ENCODE data around the gene NLRP1.

NLRP1 gene

GRCh38 chr17:5526821-5527598 is 57.3 kb downstream of the NLRP1 start:
- in situ Hi-C loops (cut with HindIII; ENCODE audit: low sequenced_read_pairs): loop anchor here (5.0 kb wide), 1 partner anchor 55 kb away; no protein-coding TSS in a partner anchor

- in situ Hi-C loops (cut with HindIII; ENCODE audit: low sequenced_read_pairs): no loop called here
These were observed 61.1 kb downstream of the NLRP1 start for GRCh38 chr17:5523249-5523648.

GRCh38 chr17:5522476-5522875 is 61.8 kb downstream of the NLRP1 start:
- in situ Hi-C loops (cut with HindIII; ENCODE audit: low sequenced_read_pairs): no loop called here

- in situ Hi-C loops (cut with HindIII; ENCODE audit: low sequenced_read_pairs): no loop called here
These were observed 68.1 kb downstream of the NLRP1 start for GRCh38 chr17:5516060-5516792.

DNA sequence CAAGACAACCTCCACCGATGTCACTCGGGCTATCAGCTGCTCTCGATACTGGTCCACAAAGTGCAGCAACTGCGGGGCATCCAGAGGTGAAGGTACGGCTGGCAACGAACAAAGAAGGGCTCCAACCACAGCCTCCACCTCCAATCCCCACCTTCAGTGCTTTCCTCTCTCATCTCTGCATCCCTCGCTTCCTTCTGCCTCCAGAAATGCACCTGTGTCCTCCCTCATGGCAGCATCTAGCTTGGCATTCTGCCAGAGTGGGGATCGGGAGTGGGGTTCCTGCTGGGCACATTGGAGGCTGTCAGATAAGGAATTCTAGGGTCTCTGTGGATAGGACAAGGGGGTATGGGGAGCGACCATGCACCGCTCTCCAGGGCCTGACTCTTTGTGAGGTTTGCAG is 69.3 kb downstream of the NLRP1 start:
- in situ Hi-C loops (cut with HindIII; ENCODE audit: low sequenced_read_pairs): no loop called here

GRCh38 chr17:5513628-5514027 is 70.7 kb downstream of the NLRP1 start:
- in situ Hi-C loops (cut with HindIII; ENCODE audit: low sequenced_read_pairs): no loop called here

DNA sequence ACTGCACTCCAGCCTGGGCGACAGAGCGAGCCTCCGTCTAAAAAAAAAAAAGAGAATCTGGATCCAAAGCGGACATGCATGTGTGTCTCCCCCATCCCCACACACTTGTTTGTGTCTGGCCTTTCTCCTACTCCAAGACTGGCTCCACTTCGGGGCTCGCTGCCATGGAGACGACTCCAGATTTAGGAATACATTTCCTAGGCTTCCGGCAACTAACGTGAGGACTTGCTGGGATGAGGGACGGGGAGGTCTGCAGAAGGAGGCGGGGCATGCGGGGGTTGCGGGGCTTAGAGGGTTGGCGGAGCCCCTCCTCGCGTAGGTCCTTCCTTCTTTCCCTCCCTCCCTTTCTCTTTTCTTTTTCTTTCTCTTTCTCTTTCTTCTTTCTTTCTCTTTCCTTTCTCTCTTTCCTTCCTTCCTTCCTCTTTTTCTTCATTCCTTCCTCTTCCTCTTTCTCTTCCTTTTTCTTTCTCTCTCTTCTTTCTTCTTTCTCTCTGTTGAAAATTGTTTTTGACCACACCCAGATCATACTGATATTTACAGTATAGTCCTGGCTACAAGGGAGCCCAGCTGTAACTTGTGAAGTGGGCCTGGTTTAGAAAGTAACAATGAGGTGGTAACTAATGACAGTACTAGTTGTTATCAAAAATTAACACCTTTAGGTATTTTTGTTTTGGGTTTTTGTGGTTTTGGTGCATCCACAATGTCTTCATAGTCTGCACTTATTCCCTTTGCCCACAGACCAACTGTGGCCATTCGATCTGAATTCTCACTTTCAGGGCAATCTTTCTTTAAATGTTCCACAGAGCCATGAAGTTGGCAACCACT is 72.7 kb downstream of the NLRP1 start:
- in situ Hi-C loops (cut with HindIII; ENCODE audit: low sequenced_read_pairs): no loop called here

- in situ Hi-C loops (cut with HindIII; ENCODE audit: low sequenced_read_pairs): no loop called here
These were observed 73.5 kb downstream of the NLRP1 start for GRCh38 chr17:5510771-5511170.

DNA sequence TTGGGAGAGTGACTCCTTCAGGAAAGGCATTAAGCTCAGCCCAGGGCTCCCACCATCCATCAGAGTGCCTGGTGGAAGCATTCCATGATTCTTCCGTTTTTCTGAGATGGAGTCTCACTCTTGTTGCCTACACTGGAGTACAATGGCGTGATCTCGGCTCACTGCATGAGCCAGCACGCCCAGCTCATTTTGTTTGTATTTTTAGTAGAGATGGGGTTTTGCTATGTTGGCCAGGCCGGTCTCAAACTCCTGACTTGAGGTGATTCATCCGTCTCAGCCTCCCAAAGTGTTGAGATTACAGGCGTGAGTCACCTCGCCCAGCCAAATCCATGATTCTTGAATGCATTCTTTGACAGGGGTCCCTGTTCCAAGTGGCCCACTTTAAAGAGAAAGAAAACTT is 74.8 kb downstream of the NLRP1 start:
- in situ Hi-C loops (cut with HindIII; ENCODE audit: low sequenced_read_pairs): no loop called here

DNA sequence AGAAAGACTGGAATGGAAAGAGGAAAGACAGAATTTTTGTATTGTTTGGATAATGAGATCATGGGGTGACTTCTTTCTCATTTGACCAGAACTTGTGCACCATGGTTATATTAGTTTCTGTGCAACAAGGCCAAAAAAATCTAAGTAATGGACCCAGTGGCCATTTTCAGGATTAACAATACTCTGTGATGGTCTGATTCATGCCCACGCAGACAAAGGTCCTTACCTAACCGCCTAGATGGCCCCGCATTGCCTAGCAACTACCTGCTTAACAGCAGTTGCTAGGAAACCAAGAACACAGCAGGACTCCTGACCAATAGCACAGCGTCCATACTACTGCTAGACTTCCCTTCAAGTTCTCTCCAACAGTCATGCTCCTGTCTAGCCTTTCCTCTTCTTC is 75.5 kb downstream of the NLRP1 start:
- in situ Hi-C loops (cut with HindIII; ENCODE audit: low sequenced_read_pairs): no loop called here

GRCh38 chr17:5506307-5506706 is 78.0 kb downstream of the NLRP1 start:
- in situ Hi-C loops (cut with HindIII; ENCODE audit: low sequenced_read_pairs): no loop called here

DNA sequence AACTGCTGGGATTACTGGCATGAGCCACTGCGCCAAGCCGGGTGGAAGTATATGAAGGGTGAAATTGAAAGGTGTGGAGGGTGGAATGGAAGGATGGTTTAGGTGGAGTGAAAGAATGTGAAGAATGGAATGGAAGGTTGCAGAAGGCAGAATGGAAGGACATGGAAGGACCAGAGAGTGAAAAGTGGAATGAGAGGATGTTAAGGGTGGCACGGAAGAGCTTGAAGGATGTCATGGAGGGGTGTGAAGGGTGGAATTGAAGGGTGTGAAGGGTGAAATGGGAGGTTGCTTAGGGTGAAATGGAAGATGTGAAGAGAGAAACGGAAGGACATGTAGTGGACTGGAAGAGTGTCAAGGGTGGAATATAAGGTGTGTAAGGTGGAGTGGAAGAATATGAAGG is 81.8 kb downstream of the NLRP1 start:
- in situ Hi-C loops (cut with HindIII; ENCODE audit: low sequenced_read_pairs): no loop called here

DNA sequence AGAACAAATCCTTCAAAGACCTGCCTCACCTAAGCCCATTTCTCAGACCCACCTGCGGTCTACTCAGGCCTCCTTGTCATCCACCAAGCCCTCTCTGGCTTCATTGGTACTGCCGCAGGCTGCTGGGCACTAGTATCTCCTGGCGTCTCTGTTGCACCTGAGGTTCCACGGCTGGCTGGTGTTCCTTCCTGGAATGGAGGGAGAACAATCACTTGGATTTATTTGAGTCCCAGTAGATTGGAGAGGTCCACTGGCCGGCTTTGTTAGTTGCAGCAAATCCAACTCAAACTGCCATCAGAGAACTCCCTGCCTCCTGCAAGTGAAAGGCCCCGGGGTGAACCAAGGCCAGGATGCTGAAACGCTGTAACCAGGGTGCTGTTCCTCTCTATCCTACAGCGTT is 82.6 kb downstream of the NLRP1 start:
- in situ Hi-C loops (cut with HindIII; ENCODE audit: low sequenced_read_pairs): no loop called here

- in situ Hi-C loops (cut with HindIII; ENCODE audit: low sequenced_read_pairs): no loop called here
These were observed 83.5 kb downstream of the NLRP1 start for GRCh38 chr17:5500589-5501391.

DNA sequence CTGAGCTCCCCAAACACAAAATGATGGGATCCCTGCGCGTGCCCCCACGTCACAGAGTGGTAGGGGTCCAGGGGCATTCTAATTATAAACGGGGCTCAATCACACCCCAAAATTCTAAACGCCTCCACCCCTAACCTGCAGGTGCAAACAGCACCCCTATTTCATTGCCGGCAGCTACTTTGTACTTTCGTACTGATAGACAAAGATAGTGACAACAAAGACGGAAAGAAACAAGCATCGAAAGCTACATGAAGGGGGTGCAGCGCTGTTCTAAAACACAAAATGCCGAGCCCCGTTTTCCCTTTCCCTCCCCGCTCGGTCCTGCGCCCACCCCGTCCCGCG is 84.1 kb downstream of the NLRP1 start:
- in situ Hi-C loops (cut with HindIII; ENCODE audit: low sequenced_read_pairs): no loop called here

- in situ Hi-C loops (cut with HindIII; ENCODE audit: low sequenced_read_pairs): no loop called here
These were observed 84.7 kb downstream of the NLRP1 start for GRCh38 chr17:5499476-5500231.

DNA sequence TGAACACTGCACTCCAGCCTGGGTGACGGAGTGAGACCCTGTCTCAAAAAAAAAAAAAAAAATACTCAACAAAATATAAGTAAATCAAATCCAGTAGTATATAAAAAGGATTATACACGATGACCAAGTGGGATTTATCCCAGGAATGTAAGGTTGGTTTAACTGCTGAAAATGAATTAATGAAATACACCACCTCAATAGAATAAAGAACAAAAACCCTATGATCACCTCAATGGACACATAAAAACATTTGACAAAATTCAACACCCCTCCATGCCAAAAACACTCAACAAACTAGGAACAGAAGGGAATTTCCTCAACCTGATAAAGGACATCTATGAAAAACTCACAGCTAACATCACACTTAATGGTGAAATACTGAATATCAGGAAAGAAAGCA is 91.3 kb downstream of the NLRP1 start:
- in situ Hi-C loops (cut with HindIII; ENCODE audit: low sequenced_read_pairs): no loop called here

DNA sequence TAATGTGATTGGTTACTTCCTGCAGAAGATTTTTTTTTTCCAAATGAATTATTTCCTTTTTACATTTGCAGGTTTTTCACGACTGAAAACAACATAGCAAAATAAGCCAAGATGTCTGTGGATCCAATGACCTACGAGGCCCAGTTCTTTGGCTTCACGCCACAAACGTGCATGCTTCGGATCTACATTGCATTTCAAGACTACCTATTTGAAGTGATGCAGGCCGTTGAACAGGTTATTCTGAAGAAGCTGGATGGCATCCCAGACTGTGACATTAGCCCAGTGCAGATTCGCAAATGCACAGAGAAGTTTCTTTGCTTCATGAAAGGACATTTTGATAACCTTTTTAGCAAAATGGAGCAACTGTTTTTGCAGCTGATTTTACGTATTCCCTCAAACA is 95.6 kb downstream of the NLRP1 start:
- in situ Hi-C loops (cut with HindIII; ENCODE audit: low sequenced_read_pairs): no loop called here

- in situ Hi-C loops (cut with HindIII; ENCODE audit: low sequenced_read_pairs): no loop called here
These were observed 97.8 kb downstream of the NLRP1 start, which contains the start of gene MIS12 for GRCh38 chr17:5486206-5487124. TSS of gene MIS12 (plus strand) at chr17:5486566. CDS start at chr17:5488863, 2,297 bp downstream.
